HG02840 (cell line): Measurements from ENCODE around the gene ARSH.
"Not testable (repeated sequence)": the region's sequence is repeated elsewhere in the genome, so short reads cannot be mapped to it uniquely, and the experiment has no call there.

Source experiments
- ATAC-seq: cut with Tn5 transposase; IDR thresholded peaks from one replicate; pipeline ENCODE4 v1.9.1; 2021; ENCODE audit warnings: mild to moderate bottlenecking, moderate library complexity, moderate number of reproducible peaks; ENCODE audit not compliant: unreplicated experiment, low FRiP score

ARSH gene

GRCh38 chrX:3026074-3026815 is 19.9 kb downstream of the ARSH start:
- ATAC-seq = no peak

- ATAC-seq = no peak
These were observed 22.8 kb downstream of the ARSH start for GRCh38 chrX:3029129-3029528.

GRCh38 chrX:3037218-3037617 is 30.9 kb downstream of the ARSH start:
- no peak for ATAC-seq

- no peak for ATAC-seq
These were observed 37.9 kb downstream of the ARSH start for GRCh38 chrX:3044196-3044595.

GRCh38 chrX:3044671-3045070 is 38.3 kb downstream of the ARSH start:
- no peak for ATAC-seq

- ATAC-seq = no peak
These were observed 40.2 kb downstream of the ARSH start for GRCh38 chrX:3046253-3047240.

GRCh38 chrX:3050523-3051175 is 44.3 kb downstream of the ARSH start:
- ATAC-seq = not testable (repeated sequence)

- no peak for ATAC-seq
These were observed 46.5 kb downstream of the ARSH start for GRCh38 chrX:3052860-3053259.

- ATAC-seq = no peak
These were observed 60.2 kb downstream of the ARSH start for GRCh38 chrX:3066555-3066954.

- ATAC-seq = no peak
These were observed 69.6 kb downstream of the ARSH start for GRCh38 chrX:3075959-3076358.

GRCh38 chrX:3076416-3076991 is 70.2 kb downstream of the ARSH start:
- no peak for ATAC-seq
